D721Med (cell line): ENCODE data around the gene BCAN.

Experiments used
- DNase-seq: peaks from one replicate; pipeline ENCODE4 v3.0.0; 2011; ENCODE audit warnings: low spot score; ENCODE audit not compliant: insufficient read length
- FAIRE-seq: peaks from 2 replicates; lab custom pipeline; 2011; peaks lifted over from hg19 to GRCh38; lab: Jason Lieb, UNC
- CTCF ChIP-seq: IDR thresholded peaks from 2 replicates; pipeline ENCODE4 v1.5.1; 2012; ENCODE audit warnings: mild to moderate bottlenecking, control low read depth; ENCODE audit not compliant: insufficient read depth; ENCODE audit errors: missing control alignments

The BCAN gene

DNA sequence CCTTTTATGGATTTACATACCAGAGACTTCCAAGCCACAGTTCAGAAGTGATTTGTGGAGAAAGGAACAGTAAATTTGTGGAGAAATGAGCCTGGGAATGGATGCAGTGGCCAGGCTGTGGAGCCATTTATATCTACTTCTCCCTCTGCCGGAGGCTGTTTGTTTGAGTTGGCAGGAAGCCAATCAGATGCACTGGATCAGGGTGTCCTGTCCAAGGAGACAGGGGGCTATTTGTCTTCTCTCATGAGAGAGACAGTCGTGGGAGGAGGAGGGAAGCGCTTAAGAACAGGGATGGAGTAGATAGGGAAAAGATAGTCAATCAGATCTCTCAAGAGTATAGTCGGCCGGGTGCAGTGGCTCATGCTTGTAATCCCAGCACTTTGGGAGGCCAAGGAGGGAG lies 25.5 kb upstream of the BCAN start:
- DNase-seq (no peak), FAIRE-seq (no peak)

DNA sequence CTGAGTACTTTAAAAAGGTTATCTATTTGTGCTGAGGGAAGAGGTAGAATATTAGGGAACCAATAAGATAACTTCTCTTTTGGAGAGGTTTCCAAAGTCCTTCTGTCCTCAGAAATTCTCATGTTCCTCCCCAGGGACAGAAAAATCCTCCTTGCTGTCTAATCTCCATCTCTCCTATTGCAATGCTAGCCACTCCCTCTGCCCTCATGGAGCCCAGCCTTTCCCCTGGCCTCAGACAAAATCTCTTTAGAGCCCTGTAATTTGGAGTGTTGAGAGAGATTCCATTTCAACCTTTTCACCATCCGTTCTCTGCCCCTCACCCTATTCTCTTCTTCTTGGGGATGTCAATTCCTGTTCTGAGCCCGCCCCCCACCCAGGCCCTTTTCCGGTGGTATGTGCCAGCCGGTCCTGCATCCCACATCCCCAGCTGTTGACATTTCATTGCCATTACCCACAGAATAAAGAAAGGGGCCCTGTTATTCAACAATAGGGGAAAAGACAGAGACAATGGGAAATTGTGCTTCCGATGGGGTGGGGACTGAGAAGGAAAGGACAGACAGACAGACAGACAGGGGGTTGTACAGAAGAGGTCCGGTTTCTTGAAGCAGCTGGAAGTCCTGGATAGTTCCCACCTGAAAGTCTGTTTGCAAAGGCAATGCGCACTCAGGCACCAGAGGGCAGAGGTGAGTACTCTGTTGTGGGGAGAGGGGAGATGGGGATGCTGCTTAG lies 22.9 kb upstream of the BCAN start, which contains the start of gene HAPLN2:
Gene HAPLN2, plus strand, starts transcription at position 563 of the 729 bp plus-strand sequence. CDS start 4,076 bp downstream, outside the sequence.
- TF ChIP-seq CTCF, result peak; percentile 56
- FAIRE-seq (no peak), DNase-seq (no peak)

More for the DNA sequence above, 25.5 kb upstream of the BCAN start:
- no peak for TF ChIP-seq CTCF

DNA sequence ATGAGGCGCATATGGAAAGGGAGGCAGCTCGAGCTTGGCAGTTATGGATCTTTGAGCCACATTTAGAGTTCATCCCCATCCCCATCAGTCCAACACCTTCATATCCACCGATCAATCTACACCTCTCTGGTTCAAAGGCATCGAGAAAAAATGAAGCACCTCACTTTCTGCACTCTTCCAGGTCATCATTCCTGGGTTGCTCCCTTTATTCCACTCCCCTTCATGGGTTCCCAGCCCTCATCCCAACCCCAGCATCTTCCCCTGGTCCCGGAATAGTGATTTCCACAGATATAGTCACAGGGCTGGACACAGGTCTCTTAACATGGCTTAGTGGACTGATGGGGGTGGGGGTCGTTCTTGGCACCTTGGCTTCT lies 22.3 kb upstream of the BCAN start:
- FAIRE-seq, result no peak
- DNase-seq, result no peak
- TF ChIP-seq CTCF, result no peak

DNA sequence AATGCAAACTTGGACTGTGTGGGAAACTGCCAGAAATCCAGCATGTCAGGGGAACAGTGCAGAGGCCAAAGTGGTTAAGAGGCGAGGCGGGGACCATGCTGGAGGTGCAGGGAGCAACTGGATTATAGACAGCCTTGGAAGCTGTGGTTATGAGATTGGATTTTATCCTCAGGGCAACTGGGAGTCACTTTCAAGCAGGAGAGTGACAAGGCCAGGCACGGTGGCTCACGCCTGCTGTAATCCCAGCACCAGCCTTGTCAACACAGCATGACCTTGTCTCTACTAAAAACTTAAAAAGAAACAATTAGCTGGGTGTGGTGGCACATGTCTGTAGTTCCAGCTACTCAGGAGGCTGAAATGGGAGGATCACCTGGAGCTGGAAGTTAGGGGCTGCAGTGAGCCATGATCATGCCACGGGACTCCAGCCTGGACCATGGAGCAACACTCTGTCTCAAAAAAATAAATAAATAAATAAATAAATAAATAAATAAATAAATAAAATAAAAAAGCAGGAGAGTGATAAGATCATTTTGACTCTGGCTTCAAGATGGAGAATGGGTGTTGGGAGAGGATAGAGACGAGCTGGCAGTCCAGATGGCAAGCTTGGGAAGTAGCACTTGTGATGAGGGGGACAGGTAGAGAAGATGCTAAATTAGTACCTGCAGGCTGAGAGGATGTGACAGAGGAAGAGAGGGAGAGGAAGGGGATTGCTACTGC lies 19.2 kb upstream of the BCAN start:
- DNase-seq (no peak), FAIRE-seq (no peak)
- no peak for TF ChIP-seq CTCF

DNA sequence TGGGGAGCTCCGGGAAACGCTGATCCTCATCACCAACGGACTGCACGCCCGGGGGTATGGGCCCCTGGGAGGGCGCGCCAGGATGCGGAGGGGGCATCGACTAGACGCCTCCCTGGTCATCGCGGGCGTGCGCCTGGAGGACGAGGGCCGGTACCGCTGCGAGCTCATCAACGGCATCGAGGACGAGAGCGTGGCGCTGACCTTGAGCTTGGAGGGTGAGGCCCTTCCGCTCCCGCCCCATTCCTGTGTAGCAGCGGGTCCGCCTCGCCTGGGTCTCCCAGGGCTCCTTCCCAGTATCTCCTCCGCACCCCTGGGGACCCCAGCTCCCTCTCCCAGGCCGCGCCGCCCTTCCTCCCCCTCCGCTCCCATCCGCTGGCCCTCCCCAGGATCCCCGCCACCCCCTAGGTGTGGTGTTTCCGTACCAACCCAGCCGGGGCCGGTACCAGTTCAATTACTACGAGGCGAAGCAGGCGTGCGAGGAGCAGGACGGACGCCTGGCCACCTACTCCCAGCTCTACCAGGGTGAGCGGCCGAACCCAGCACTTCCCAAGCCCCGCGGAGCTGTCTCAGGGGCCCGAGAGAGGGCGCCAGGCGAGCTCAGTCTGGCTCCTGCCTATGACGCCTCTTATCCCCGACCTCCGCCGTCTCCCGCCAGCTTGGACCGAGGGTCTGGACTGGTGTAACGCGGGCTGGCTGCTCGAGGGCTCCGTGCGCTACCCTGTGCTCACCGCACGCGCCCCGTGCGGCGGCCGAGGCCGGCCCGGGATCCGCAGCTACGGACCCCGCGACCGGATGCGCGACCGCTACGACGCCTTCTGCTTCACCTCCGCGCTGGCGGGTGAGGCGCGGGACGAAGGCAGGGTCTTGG lies 17.7 kb upstream of the BCAN start:
- peak; percentile 45 for TF ChIP-seq CTCF
- FAIRE-seq (no peak), DNase-seq (no peak)

- FAIRE-seq, result no peak
- no peak for TF ChIP-seq CTCF
- no peak for DNase-seq
Measured at GRCh38 chr1:156624814-156625435, 17.0 kb upstream of the BCAN start.
